Sigmoid colon (tissue), 4 donors: Measurements from ENCODE around the gene MRPS34.

Experiments used
- EP300 ChIP-seq, 4 donors: sonication (generic); formaldehyde crosslinking; IDR thresholded peaks; one replicate each; pipeline ENCODE4 v1.6.1; 2017; ENCODE audit warnings: antibody characterized with exemption in 4 of 4
- POLR2AphosphoS5 ChIP-seq, 4 donors: sonication (generic); formaldehyde crosslinking; IDR thresholded peaks; one replicate each; pipeline ENCODE4 v1.6.1; 2017; ENCODE audit warnings: antibody characterized with exemption in 4 of 4

DNA sequence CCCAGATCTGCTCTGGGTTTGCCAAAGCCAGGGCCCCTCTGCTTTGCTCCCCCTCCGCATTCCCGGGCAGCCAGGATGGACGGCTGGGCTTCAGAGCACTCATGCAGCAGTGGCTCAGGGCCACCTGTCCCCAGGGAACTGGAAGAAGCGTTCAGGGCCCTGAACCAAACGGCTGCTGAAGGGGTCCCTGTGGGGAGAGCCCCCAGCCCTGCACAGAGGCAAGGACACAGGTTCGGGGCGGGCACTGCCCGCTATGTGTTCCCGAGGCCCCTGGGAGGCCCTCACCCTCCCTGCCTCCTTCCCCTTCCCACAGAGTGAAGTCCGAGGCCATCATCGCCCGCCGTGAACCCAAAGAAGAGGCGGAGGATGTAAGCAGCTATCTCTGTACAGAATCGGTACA, 12.0 kb downstream of the MRPS34 start:
- TF ChIP-seq EP300 (IDR thresholded peaks at IDR 0.05) (no peak), POLR2AphosphoS5 (IDR thresholded peaks at IDR 0.05) (no peak)
